ENCODE data around the gene ZBED1.

- TF ChIP-seq CTCF (IDR thresholded peaks at IDR 0.05; ENCODE audit: low read depth, low read length) (no peak), POLR2A (IDR thresholded peaks at IDR 0.05; ENCODE audit: extremely low read depth, insufficient read length) (no peak), MAX (IDR thresholded peaks at IDR 0.05; ENCODE audit: low read depth, low read length) (no peak), MYC (IDR thresholded peaks at IDR 0.05; ENCODE audit: low read depth, low read length) (no peak)
Observed at GRCh38 chrX:2536141-2536540, 35.4 kb upstream of the ZBED1 start.

All from NB4 (cell line).